ENCODE results near the gene BBS2. TPM values are rescaled to one million over a fixed set of nuclear protein-coding genes. Genes with fewer than 3 reads are reported as not detected.

The BBS2 gene
- total and polyA plus RNA-seq, 12 donors: 11.7 to 75.9 (median 54.9) TPM

- peak in 1 of 2 donors; percentile 42 for DNase-seq
- intact Hi-C loops (cut with DNase I): loop anchor here in 2 of 10 donors (1.0 to 2.0 kb wide), 2 partner anchors 27 kb away; partner anchors contain the start of gene AMFR (in 2 of the 2)
- no peaks in the 10 kb centered on the region for H3K9me3 ChIP-seq
- peak overlapping the region; percentile 80 to 99 (median 90) for H3K4me3 ChIP-seq
- 4 to 6% methylated on average over 31 of the region's 31 CpGs for WGBS, 2 donors
- peaks cover 4 to 51% (median 39%) of the 10 kb centered on the region in 9 donors for H3K4me1 ChIP-seq
- ATAC-seq: peak; percentile 28 to 85 (median 68)
- H3K36me3 ChIP-seq: peaks cover 0 to 51% (median 18%) of the 10 kb centered on the region in 9 donors
- no peaks in the 10 kb centered on the region for H3K27me3 ChIP-seq
- no peak for TF ChIP-seq CTCF (IDR thresholded peaks at IDR 0.05)
- H3K27ac ChIP-seq: peak overlapping the region; percentile 23 to 90 (median 85)
These were observed 67.8 kb downstream of the BBS2 start for GRCh38 chr16:56451753-56452689.

- no peaks in the 10 kb centered on the region for H3K27me3 ChIP-seq
These were observed 68.7 kb downstream of the BBS2 start, which contains the start of the genes NUDT21 and OGFOD1 for GRCh38 chr16:56450986-56451752. TSS of gene NUDT21 (minus strand) at chr16:56451332. CDS start at chr16:56451202, 130 bp downstream. TSS of gene OGFOD1 (plus strand) at chr16:56451554. CDS start at chr16:56451613, 59 bp downstream.

GRCh38 chr16:56450275-56450985 is 69.4 kb downstream of the BBS2 start:
- Histone ChIP-seq H3K27me3 (no peaks in the 10 kb centered on the region), H3K9me3 (no peaks in the 10 kb centered on the region), H3K4me3 (peak overlapping the region; percentile 82 to 99 (median 92)), H3K4me1 (peaks cover 4 to 51% (median 39%) of the 10 kb centered on the region in 9 donors), H3K36me3 (peaks cover 0 to 51% (median 24%) of the 10 kb centered on the region in 9 donors), H3K27ac (peak overlapping the region; percentile 61 to 90 (median 86))
- intact Hi-C loops (cut with DNase I): loop anchor here in 1 of 10 donors (2.0 kb wide), 1 partner anchor 26 kb away; the partner anchor contains the start of gene AMFR
- DNase-seq: no peak
- TF ChIP-seq CTCF (IDR thresholded peaks at IDR 0.05): no peak
- ATAC-seq: peak in 3 of 8 donors; percentile 16 to 46 (median 40)
- WGBS, 2 donors: 4% methylated on average over 18 of the region's 18 CpGs

More at GRCh38 chr16:56450986-56451752, 68.7 kb downstream of the BBS2 start, which contains the start of the genes NUDT21 and OGFOD1:
- DNase-seq (peak; percentile 91 to 96), ATAC-seq (peak; percentile 98 to 100 (median 99))
- intact Hi-C loops (cut with DNase I): loop anchor here in 1 of 10 donors (2.0 kb wide), 1 partner anchor 26 kb away; the partner anchor contains the start of gene AMFR
- Histone ChIP-seq H3K4me1 (peaks cover 4 to 51% (median 39%) of the 10 kb centered on the region in 9 donors), H3K36me3 (peaks cover 0 to 51% (median 21%) of the 10 kb centered on the region in 9 donors), H3K27ac (peak within 1 kb of the TSS; percentile 61 to 90 (median 86)), H3K9me3 (no peaks in the 10 kb centered on the region), H3K4me3 (peak within 1 kb of the TSS; percentile 82 to 99 (median 92))
- WGBS, 2 donors: 0% methylated on average over 56 of the region's 56 CpGs
- TF ChIP-seq CTCF (IDR thresholded peaks at IDR 0.05): peak in 1 of 9 donors; percentile 12

Measured in heart right ventricle (tissue), 16 donors.